ENCODE measurements around the gene WDR35.

GRCh38 chr2:20027260-20027677, 37.4 kb upstream of the WDR35 start:
- no peak for TF ChIP-seq MAX (IDR thresholded peaks at IDR 0.05; ENCODE audit: insufficient read depth, insufficient read length)
- TF ChIP-seq, protein P1, sequence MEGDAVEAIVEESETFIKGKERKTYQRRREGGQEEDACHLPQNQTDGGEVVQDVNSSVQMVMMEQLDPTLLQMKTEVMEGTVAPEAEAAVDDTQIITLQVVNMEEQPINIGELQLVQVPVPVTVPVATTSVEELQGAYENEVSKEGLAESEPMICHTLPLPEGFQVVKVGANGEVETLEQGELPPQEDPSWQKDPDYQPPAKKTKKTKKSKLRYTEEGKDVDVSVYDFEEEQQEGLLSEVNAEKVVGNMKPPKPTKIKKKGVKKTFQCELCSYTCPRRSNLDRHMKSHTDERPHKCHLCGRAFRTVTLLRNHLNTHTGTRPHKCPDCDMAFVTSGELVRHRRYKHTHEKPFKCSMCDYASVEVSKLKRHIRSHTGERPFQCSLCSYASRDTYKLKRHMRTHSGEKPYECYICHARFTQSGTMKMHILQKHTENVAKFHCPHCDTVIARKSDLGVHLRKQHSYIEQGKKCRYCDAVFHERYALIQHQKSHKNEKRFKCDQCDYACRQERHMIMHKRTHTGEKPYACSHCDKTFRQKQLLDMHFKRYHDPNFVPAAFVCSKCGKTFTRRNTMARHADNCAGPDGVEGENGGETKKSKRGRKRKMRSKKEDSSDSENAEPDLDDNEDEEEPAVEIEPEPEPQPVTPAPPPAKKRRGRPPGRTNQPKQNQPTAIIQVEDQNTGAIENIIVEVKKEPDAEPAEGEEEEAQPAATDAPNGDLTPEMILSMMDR (IDR thresholded peaks at IDR 0.05; ENCODE audit: extremely low read depth in 1 of 2, insufficient read depth in 1 of 2, low read depth in 1 of 2, low read length in 2 of 2): no peak
